Common myeloid progenitor, CD34-positive (primary cell): Measurements from ENCODE around the gene VLDLR. TPM values are rescaled to one million over a fixed set of nuclear protein-coding genes. Genes with fewer than 3 reads are reported as not detected.

Experiments
- CTCF ChIA-PET: fragments of 350-600 bp; sonication (Branson Sonifier 250); formaldehyde crosslinking; loops from one replicate; lab custom pipeline; 2021; ENCODE audit warnings: antibody characterized with exemption; lab: Charles Lee
- POLR2A ChIA-PET: fragments of 350-600 bp; sonication (Branson Sonifier 250); formaldehyde crosslinking; loops from one replicate; lab custom pipeline; 2021; ENCODE audit warnings: antibody characterized with exemption; lab: Charles Lee
- DNase-seq, 3 donors: peaks; one replicate each; pipeline versions ENCODE4 v3.0.0 to v3.0.0-alpha.2; 2013
- H3K27ac ChIP-seq, 2 experiments: 1 replicate in 1 of 2; 2 replicates in 1 of 2; pipeline ENCODE4 v1.7.0; 2013; ENCODE audit warnings: inconsistent platforms in 2 of 2, low read length in 2 of 2, mild to moderate bottlenecking in 2 of 2, low read depth in 1 of 2, moderate library complexity in 1 of 2; ENCODE audit not compliant: severe bottlenecking in 2 of 2, insufficient read depth in 1 of 2, poor library complexity in 1 of 2
- H3K27me3 ChIP-seq, 5 experiments: replicated peaks in 2 of 5; 1 replicate in 3 of 5; 2 replicates in 2 of 5; pipeline versions ENCODE4 v1.6.1 to v1.7.0; 2013; ENCODE audit warnings: low read length in 4 of 5, mild to moderate bottlenecking in 2 of 5, moderate library complexity in 2 of 5, inconsistent platforms in 1 of 5; ENCODE audit not compliant: insufficient read depth in 5 of 5, control insufficient read depth in 4 of 5
- H3K36me3 ChIP-seq, 4 experiments: 1 replicate in 2 of 4; 2 replicates in 2 of 4; pipeline versions ENCODE4 v1.6.1 to v1.7.0; 2013; ENCODE audit warnings: low read length in 3 of 4, control low read depth in 1 of 4, mild to moderate bottlenecking in 1 of 4; ENCODE audit not compliant: control insufficient read depth in 4 of 4, insufficient read depth in 4 of 4
- H3K4me1 ChIP-seq, 4 experiments: 1 replicate in 3 of 4; 2 replicates in 1 of 4; pipeline versions ENCODE4 v1.6.1 to v1.7.1; 2013; ENCODE audit warnings: low read length in 3 of 4, mild to moderate bottlenecking in 3 of 4, control low read depth in 1 of 4, inconsistent platforms in 1 of 4, moderate library complexity in 1 of 4; ENCODE audit not compliant: control insufficient read depth in 4 of 4, insufficient read depth in 4 of 4; ENCODE audit errors: control extremely low read depth in 1 of 4
- H3K4me3 ChIP-seq, 7 experiments: 1 replicate in 4 of 7; 2 replicates in 3 of 7; pipeline versions ENCODE4 v1.5.1 to v1.7.0; 2013; ENCODE audit warnings: mild to moderate bottlenecking in 7 of 7, low read length in 6 of 7, moderate library complexity in 6 of 7, inconsistent platforms in 2 of 7, low read depth in 2 of 7, control low read depth in 1 of 7; ENCODE audit not compliant: insufficient read depth in 4 of 7, control insufficient read depth in 1 of 7; ENCODE audit errors: extremely low read depth in 1 of 7
- H3K9me3 ChIP-seq, 5 experiments: 1 replicate in 4 of 5; 2 replicates in 1 of 5; pipeline versions ENCODE4 v1.6.1 to v1.7.1; 2013; ENCODE audit warnings: low read length in 4 of 5, mild to moderate bottlenecking in 2 of 5, inconsistent platforms in 1 of 5, low read depth in 1 of 5, moderate library complexity in 1 of 5; ENCODE audit not compliant: control insufficient read depth in 4 of 5, insufficient read depth in 2 of 5; ENCODE audit errors: control extremely low read depth in 1 of 5
- WGBS: methylation state at CpG from one replicate; pipeline ENCODE4 v1.1.5; 2013; ENCODE audit not compliant: insufficient coverage; 5-methylcytosine and 5-hydroxymethylcytosine counted together
- polyA plus RNA-seq: library from polyadenylated mRNA; unstranded; fragments of 120-200 nt; gene quantifications from one replicate; pipeline ENCODE4 v1.2.1, GENCODE V29; 2013

Gene VLDLR
- polyA plus RNA-seq: 0.94 TPM

GRCh38 chr9:2621722-2622460 is at the start of gene VLDLR:
VLDLR (plus strand) TSS chr9:2621787; CDS start chr9:2622190, 403 bp downstream.
- Histone ChIP-seq H3K27me3 (peaks cover 18 to 74% (median 33%) of the 10 kb centered on the region in 5 experiments), H3K4me3 (peak within 1 kb of the TSS; percentile 37 to 80 (median 65)), H3K4me1 (peaks cover 3 to 26% (median 19%) of the 10 kb centered on the region in 4 experiments), H3K9me3 (no peaks in the 10 kb centered on the region), H3K36me3 (no peaks in the 10 kb centered on the region), H3K27ac (no peak within 1 kb of the TSS)
- peak; percentile 34 to 71 (median 62) for DNase-seq
- 0% methylated on average over 40 of the region's 72 CpGs for WGBS
- CTCF ChIA-PET: interaction anchor here (1.0 kb wide), 1 partner anchor 10 kb away, joined by 3 read pairs; no protein-coding TSS in a partner anchor
- POLR2A ChIA-PET: interaction anchor here (0.6 kb wide), 1 partner anchor 82 kb away, joined by 3 read pairs; no protein-coding TSS in a partner anchor

- no peak for DNase-seq
- Histone ChIP-seq H3K4me1 (peaks cover 0 to 2% (median 0%) of the 10 kb centered on the region in 4 experiments), H3K9me3 (no peaks in the 10 kb centered on the region), H3K36me3 (no peaks in the 10 kb centered on the region), H3K4me3 (no peak overlapping the region), H3K27me3 (no peaks in the 10 kb centered on the region), H3K27ac (no peak overlapping the region)
- POLR2A ChIA-PET: no interaction called here
- CTCF ChIA-PET: no interaction called here
- 89% methylated on average over 3 of the region's 3 CpGs for WGBS
Observed at GRCh38 chr9:2574203-2574602, 47.4 kb upstream of the VLDLR start.

GRCh38 chr9:2576631-2577030 is 45.0 kb upstream of the VLDLR start:
- no peak for DNase-seq
- Histone ChIP-seq H3K36me3 (no peaks in the 10 kb centered on the region), H3K4me1 (no peaks in the 10 kb centered on the region), H3K4me3 (no peak overlapping the region), H3K9me3 (no peaks in the 10 kb centered on the region), H3K27me3 (no peaks in the 10 kb centered on the region), H3K27ac (no peak overlapping the region)
- POLR2A ChIA-PET: no interaction called here
- 43% methylated on average over 2 of the region's 2 CpGs for WGBS
- CTCF ChIA-PET: no interaction called here

GRCh38 chr9:2583308-2584013 is 38.1 kb upstream of the VLDLR start:
- CTCF ChIA-PET: no interaction called here
- no peaks in the 10 kb centered on the region for H3K36me3 ChIP-seq

GRCh38 chr9:2591967-2592366 is 29.6 kb upstream of the VLDLR start:
- H3K9me3 ChIP-seq: peaks cover 0 to 14% (median 6%) of the 10 kb centered on the region in 5 experiments
- no peaks in the 10 kb centered on the region for H3K27me3 ChIP-seq
- no peaks in the 10 kb centered on the region for H3K36me3 ChIP-seq
- 100% methylated on average over 1 of the region's 1 CpG for WGBS
- no peak for DNase-seq
- no peak overlapping the region for H3K27ac ChIP-seq
- H3K4me3 ChIP-seq: no peak overlapping the region
- POLR2A ChIA-PET: no interaction called here
- H3K4me1 ChIP-seq: no peaks in the 10 kb centered on the region
- CTCF ChIA-PET: no interaction called here

More at GRCh38 chr9:2583308-2584013, 38.1 kb upstream of the VLDLR start:
- H3K4me3 ChIP-seq: no peak overlapping the region
- POLR2A ChIA-PET: no interaction called here
- whole genome bisulfite sequencing: 93% methylated on average over 10 of the region's 13 CpGs
- no peaks in the 10 kb centered on the region for H3K27me3 ChIP-seq
- H3K27ac ChIP-seq: no peak overlapping the region
- H3K4me1 ChIP-seq: peaks cover 0 to 2% (median 0%) of the 10 kb centered on the region in 4 experiments
- H3K9me3 ChIP-seq: peaks cover 0 to 5% (median 0%) of the 10 kb centered on the region in 5 experiments
- peak in 2 of 3 donors; percentile 5 to 16 for DNase-seq

- Histone ChIP-seq H3K27me3 (no peaks in the 10 kb centered on the region), H3K36me3 (no peaks in the 10 kb centered on the region), H3K27ac (no peak overlapping the region), H3K9me3 (peaks cover 0 to 14% (median 6%) of the 10 kb centered on the region in 5 experiments), H3K4me1 (no peaks in the 10 kb centered on the region), H3K4me3 (no peak overlapping the region)
- DNase-seq: no peak
- ChIA-PET POLR2A (no interaction called here), CTCF (no interaction called here)
Observed at GRCh38 chr9:2593744-2594143, 27.8 kb upstream of the VLDLR start.

GRCh38 chr9:2595973-2596372 is 25.6 kb upstream of the VLDLR start:
- no CpG with 5 or more reads among the region's 2 CpGs for WGBS
- ChIA-PET CTCF (no interaction called here), POLR2A (no interaction called here)
- Histone ChIP-seq H3K4me3 (no peak overlapping the region), H3K9me3 (peaks cover 0 to 14% (median 6%) of the 10 kb centered on the region in 5 experiments), H3K4me1 (no peaks in the 10 kb centered on the region), H3K27me3 (peaks cover 0 to 6% (median 0%) of the 10 kb centered on the region in 5 experiments), H3K36me3 (no peaks in the 10 kb centered on the region), H3K27ac (no peak overlapping the region)
- DNase-seq: no peak
